Liver (tissue), 9 donors: Measurements from ENCODE around the gene GSTO2. TPM values are rescaled to one million over a fixed set of nuclear protein-coding genes. Genes with fewer than 3 reads are reported as not detected.

ENCODE experiments used
- DNase-seq: peaks from one replicate; pipeline ENCODE4 v3.0.0-alpha.2; 2017; ENCODE audit warnings: low spot score
- H3K27ac ChIP-seq, 2 donors: one replicate each; pipeline ENCODE4 v1.7.0; 2013; ENCODE audit warnings: inconsistent platforms in 2 of 2, low read length in 2 of 2, control low read depth in 1 of 2, low read depth in 1 of 2, mild to moderate bottlenecking in 1 of 2
- H3K27me3 ChIP-seq, 4 donors: one replicate each; pipeline versions ENCODE4 v1.6.1 to v1.7.0; 2013; ENCODE audit warnings: low read length in 3 of 4, inconsistent platforms in 1 of 4, mild to moderate bottlenecking in 1 of 4, moderate library complexity in 1 of 4; ENCODE audit not compliant: control insufficient read depth in 4 of 4, insufficient read depth in 4 of 4
- H3K36me3 ChIP-seq, 4 donors: one replicate each; pipeline versions ENCODE4 v1.6.1 to v1.7.0; 2013; ENCODE audit warnings: low read length in 3 of 4, mild to moderate bottlenecking in 3 of 4, low read depth in 1 of 4, moderate library complexity in 1 of 4; ENCODE audit not compliant: control insufficient read depth in 4 of 4, insufficient read depth in 3 of 4
- H3K4me1 ChIP-seq, 4 donors: one replicate each; pipeline versions ENCODE4 v1.6.1 to v1.7.0; 2013; ENCODE audit warnings: low read length in 3 of 4, mild to moderate bottlenecking in 3 of 4, moderate library complexity in 1 of 4; ENCODE audit not compliant: control insufficient read depth in 4 of 4, insufficient read depth in 4 of 4
- H3K4me3 ChIP-seq, 3 donors: one replicate each; pipeline versions ENCODE4 v1.6.1 to v1.7.0; 2013; ENCODE audit warnings: low read length in 3 of 3, control low read depth in 1 of 3, low read depth in 1 of 3, mild to moderate bottlenecking in 1 of 3
- H3K9ac ChIP-seq, 2 donors: one replicate each; pipeline ENCODE4 v1.7.0; 2013; ENCODE audit warnings: low read length in 2 of 2, mild to moderate bottlenecking in 2 of 2, moderate library complexity in 2 of 2, control low read depth in 1 of 2, low read depth in 1 of 2
- H3K9me3 ChIP-seq, 4 donors: one replicate each; pipeline versions ENCODE4 v1.6.1 to v1.7.0; 2013; ENCODE audit warnings: low read length in 3 of 4; ENCODE audit not compliant: control insufficient read depth in 4 of 4
- ATF3 ChIP-seq: IDR thresholded peaks from 2 replicates; pipeline ENCODE4 v1.6.1; 2016; ENCODE audit warnings: antibody characterized with exemption
- CTCF ChIP-seq: fragments of 150-350 bp; IDR thresholded peaks from 2 replicates; pipeline ENCODE4 v1.5.1; 2017; ENCODE audit warnings: improper control_type of control experiment, low read depth, low read length; ENCODE audit not compliant: missing input control
- EGR1 ChIP-seq, 2 donors: IDR thresholded peaks; 2 replicates each; pipeline ENCODE4 v1.6.1; 2016 to 2018; ENCODE audit warnings: antibody characterized with exemption in 2 of 2, low read depth in 2 of 2
- FOXA1 ChIP-seq: IDR thresholded peaks from 2 replicates; pipeline ENCODE4 v1.6.1; 2016; ENCODE audit warnings: antibody characterized with exemption
- FOXA2 ChIP-seq: IDR thresholded peaks from 2 replicates; pipeline ENCODE4 v1.6.1; 2016; ENCODE audit warnings: antibody characterized with exemption
- GABPA ChIP-seq, 2 donors: IDR thresholded peaks in 1 of 2; conservative IDR thresholded peaks in 1 of 2; 2 replicates each; pipeline ENCODE4 v1.6.1; 2016; ENCODE audit warnings: antibody characterized with exemption in 2 of 2, mild to moderate bottlenecking in 1 of 2, moderate library complexity in 1 of 2
- HNF4A ChIP-seq, 2 donors: conservative IDR thresholded peaks; 2 replicates each; pipeline ENCODE4 v1.6.1; 2016; ENCODE audit warnings: antibody characterized with exemption in 2 of 2, mild to moderate bottlenecking in 2 of 2
- HNF4G ChIP-seq: IDR thresholded peaks from 2 replicates; pipeline ENCODE4 v1.6.1; 2016; ENCODE audit warnings: antibody characterized with exemption
- JUND ChIP-seq, 2 donors: IDR thresholded peaks; 2 replicates each; pipeline ENCODE4 v1.6.1; 2016; ENCODE audit warnings: antibody characterized with exemption in 2 of 2
- MAX ChIP-seq: IDR thresholded peaks from 2 replicates; pipeline ENCODE4 v1.6.1; 2016; ENCODE audit warnings: antibody characterized with exemption
- NR2F2 ChIP-seq: IDR thresholded peaks from 2 replicates; pipeline ENCODE4 v1.6.1; 2016; ENCODE audit warnings: antibody characterized with exemption
- RAD21 ChIP-seq, 2 donors: IDR thresholded peaks; 2 replicates each; pipeline ENCODE4 v1.6.1; 2016; ENCODE audit warnings: antibody characterized with exemption in 2 of 2, mild to moderate bottlenecking in 2 of 2
- REST ChIP-seq: IDR thresholded peaks from 2 replicates; pipeline ENCODE4 v1.6.1; 2016; ENCODE audit warnings: antibody characterized with exemption, mild to moderate bottlenecking
- RXRA ChIP-seq, 2 donors: IDR thresholded peaks; 2 replicates each; pipeline ENCODE4 v1.6.1; 2017 to 2018; ENCODE audit warnings: antibody characterized with exemption in 2 of 2, mild to moderate bottlenecking in 1 of 2
- SP1 ChIP-seq: IDR thresholded peaks from 2 replicates; pipeline ENCODE4 v1.6.1; 2018; ENCODE audit warnings: antibody characterized with exemption, mild to moderate bottlenecking
- TAF1 ChIP-seq: conservative IDR thresholded peaks from 2 replicates; pipeline ENCODE4 v1.6.1; 2016; ENCODE audit warnings: antibody characterized with exemption, mild to moderate bottlenecking
- YY1 ChIP-seq: IDR thresholded peaks from 2 replicates; pipeline ENCODE4 v1.6.1; 2016; ENCODE audit warnings: antibody characterized with exemption, mild to moderate bottlenecking
- ZBTB33 ChIP-seq: IDR thresholded peaks from 2 replicates; pipeline ENCODE4 v1.6.1; 2016; ENCODE audit warnings: antibody characterized with exemption
- WGBS: extraction: QIAGEN DNeasy Blood & Tissue Kit; methylation state at CpG from one replicate; pipeline ENCODE4 v1.1.7; 2013; 5-methylcytosine and 5-hydroxymethylcytosine counted together
- polyA plus RNA-seq, 2 donors: library from polyadenylated mRNA; stranded (reverse) in 1 of 2; unstranded in 1 of 2; fragments of 200-250 nt in 1 of 2; fragments of >200 nt in 1 of 2; fragmentation: Nextera tagmentation in 1 of 2; extraction: Ambion mirVana in 1 of 2; gene quantifications; one replicate each; pipeline versions ENCODE4 v1.2.1 to v1.2.3, GENCODE V29; 2013 to 2015
- total RNA-seq, 2 donors: library from RNA; depleted of rRNA; stranded (reverse); fragments of >200 nt; gene quantifications; one replicate each; pipeline ENCODE4 v1.2.3, GENCODE V29; 2014
- donor health status: healthy.
- donor health status: healthy.
- donor health status: healthy.
- donor health status: healthy.
- donor health status: healthy.

The GSTO2 gene
- total and polyA plus RNA-seq, 4 donors, result 1.0 to 4.6 (median 1.7) TPM

- H3K27me3 ChIP-seq, result no peaks in the 10 kb centered on the region
- DNase-seq, result no peak
- H3K4me3 ChIP-seq, result no peak overlapping the region
- no peak overlapping the region for H3K9ac ChIP-seq
- H3K27ac ChIP-seq, result no peak overlapping the region
- no peaks in the 10 kb centered on the region for H3K9me3 ChIP-seq
- no peaks in the 10 kb centered on the region for H3K36me3 ChIP-seq
- no peaks in the 10 kb centered on the region for H3K4me1 ChIP-seq
- TF ChIP-seq RAD21 (IDR thresholded peaks at IDR 0.05) (no peak), HNF4A (conservative IDR thresholded peaks at IDR 0.05) (no peak), CTCF (no peak), JUND (IDR thresholded peaks at IDR 0.05) (no peak), MAX (no peak), SP1 (no peak), ZBTB33 (no peak), RXRA (IDR thresholded peaks at IDR 0.05) (no peak), ATF3 (no peak), FOXA2 (no peak), HNF4G (no peak), FOXA1 (no peak), EGR1 (IDR thresholded peaks at IDR 0.05; ENCODE audit: low read depth in 2 of 2) (no peak), GABPA (IDR thresholded peaks at IDR 0.05 in 1 of 2, conservative IDR thresholded peaks at IDR 0.05 in 1 of 2) (no peak), REST (no peak), YY1 (no peak), NR2F2 (no peak), TAF1 (no peak)
- WGBS, result 94% methylated on average over 7 of the region's 7 CpGs
These were observed 15.9 kb downstream of the GSTO2 start for GRCh38 chr10:104284846-104285245.
